HL-60 (cell line): ENCODE results near the gene RAB3C.

ENCODE experiments used
- CTCF ChIP-seq: IDR thresholded peaks from one replicate; pipeline ENCODE4 v1.5.1; 2011; ENCODE audit warnings: low read length, control low read depth, inconsistent platforms; ENCODE audit not compliant: insufficient read depth
- POLR2AphosphoS5 ChIP-seq: IDR thresholded peaks from 2 replicates; pipeline ENCODE4 v1.6.1; 2012; ENCODE audit warnings: low read depth
- REST ChIP-seq: IDR thresholded peaks from 2 replicates; pipeline ENCODE4 v1.6.1; 2012; ENCODE audit warnings: low read depth; ENCODE audit not compliant: insufficient replicate concordance

- TF ChIP-seq POLR2AphosphoS5 = no peak
- no peak for TF ChIP-seq CTCF
- TF ChIP-seq REST = no peak
These were observed 94.8 kb downstream of the RAB3C start for GRCh38 chr5:58677650-58678049.
